Measurements from ENCODE around the gene DUSP22.

GRCh38 chr6:246352-246751 is 45.9 kb upstream of the DUSP22 start:
- TF ChIP-seq CTCF (IDR thresholded peaks at IDR 0.05) (no peak), EP300 (IDR thresholded peaks at IDR 0.05) (no peak)

All from suprapubic skin (tissue), 3 donors.